NCI-H82 (cell line): Measurements from ENCODE around the gene RAD51B.

Source experiments
- DNase-seq: peaks from one replicate; lab custom pipeline; 2025; lab: John Stamatoyannopoulos, UW

RAD51B gene

GRCh38 chr14:68147303-68147702, 327.7 kb downstream of the RAD51B start:
- peak; percentile 72 for DNase-seq

GRCh38 chr14:68148276-68148675, 328.7 kb downstream of the RAD51B start:
- DNase-seq, result no peak

DNA sequence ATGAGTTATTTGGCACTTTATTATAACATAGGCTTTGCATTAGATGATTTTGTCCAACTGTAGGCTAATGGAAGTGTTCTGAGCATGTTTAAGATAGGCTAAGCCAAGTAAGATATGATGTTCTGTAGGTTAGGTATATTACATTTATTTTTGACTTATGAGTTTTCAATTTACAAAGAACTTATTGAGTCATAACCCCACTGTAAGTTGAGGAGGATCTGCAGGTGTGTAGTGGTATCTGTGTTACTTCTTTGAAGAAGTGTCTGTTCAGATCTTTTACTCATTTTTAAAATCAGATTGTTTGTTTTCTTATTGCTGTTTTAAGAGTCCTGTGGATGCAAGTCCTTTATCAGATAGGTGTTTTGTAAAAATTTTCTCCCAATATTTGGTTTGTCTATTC, 329.2 kb downstream of the RAD51B start:
- no peak for DNase-seq

- DNase-seq, result no peak
Observed at GRCh38 chr14:68153275-68153674, 333.7 kb downstream of the RAD51B start.

GRCh38 chr14:68154275-68154674, 334.7 kb downstream of the RAD51B start:
- no peak for DNase-seq

DNA sequence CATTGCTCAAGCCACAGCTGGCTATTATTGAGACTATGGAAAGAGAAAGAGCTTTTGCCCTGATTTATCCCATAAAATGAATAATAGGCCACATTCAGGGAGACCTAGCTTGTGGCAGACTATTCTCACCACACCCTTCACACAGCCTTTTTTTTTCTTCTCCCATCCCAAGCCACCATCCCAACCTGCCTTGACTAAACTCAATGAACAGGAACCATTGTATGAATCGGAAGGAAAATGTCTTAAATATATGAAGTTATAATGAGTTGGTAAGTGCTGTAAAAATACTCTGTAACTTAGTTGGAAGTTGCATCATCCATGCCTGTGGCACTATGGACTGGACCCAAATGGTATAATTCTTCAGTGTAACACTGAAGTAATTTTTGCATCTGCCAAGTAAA, 338.4 kb downstream of the RAD51B start:
- DNase-seq, result no peak

- no peak for DNase-seq
Observed at GRCh38 chr14:68158640-68159039, 339.1 kb downstream of the RAD51B start.

DNA sequence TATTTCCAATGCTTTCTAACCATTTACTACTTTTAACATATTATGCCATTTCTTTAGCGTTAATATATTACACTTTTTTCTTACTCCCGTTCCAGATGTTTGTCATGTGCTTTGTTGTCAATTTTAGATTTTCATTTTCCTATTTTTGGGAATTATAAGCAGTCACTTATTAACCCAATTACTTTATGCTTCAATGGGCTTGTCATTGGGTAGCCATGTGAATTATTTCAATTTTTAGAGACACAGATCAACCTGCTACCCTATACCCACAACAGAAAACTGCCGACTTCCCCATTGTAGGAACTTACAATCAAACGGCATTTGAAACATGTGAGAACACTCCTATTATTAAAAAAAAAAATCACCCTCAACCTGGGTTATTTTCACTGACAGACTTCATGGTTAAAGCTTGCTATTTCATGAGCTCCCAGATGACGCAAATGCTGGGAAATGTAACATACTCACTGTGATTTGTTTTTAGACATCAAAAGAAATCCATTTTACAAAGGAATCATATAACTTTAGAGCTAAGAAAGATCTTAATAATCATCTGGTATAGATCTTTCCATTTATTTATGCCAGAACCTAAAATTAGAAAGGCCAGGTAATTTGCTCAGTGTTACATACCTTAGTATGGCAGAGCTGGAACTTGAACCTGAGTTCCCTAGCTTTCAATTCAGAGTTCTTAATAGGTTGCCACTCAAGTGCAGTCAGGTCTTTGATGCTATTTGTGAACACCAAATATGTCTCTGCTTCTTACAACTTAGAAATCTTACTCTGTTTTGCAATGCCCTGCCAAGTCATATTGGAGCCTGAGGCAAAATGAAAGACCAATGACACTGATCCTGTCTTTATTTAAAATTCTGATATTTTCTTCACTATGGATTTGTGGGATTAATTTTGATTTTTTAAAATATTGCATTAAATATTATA, 340.4 kb downstream of the RAD51B start:
- DNase-seq, result peak; percentile 19

DNA sequence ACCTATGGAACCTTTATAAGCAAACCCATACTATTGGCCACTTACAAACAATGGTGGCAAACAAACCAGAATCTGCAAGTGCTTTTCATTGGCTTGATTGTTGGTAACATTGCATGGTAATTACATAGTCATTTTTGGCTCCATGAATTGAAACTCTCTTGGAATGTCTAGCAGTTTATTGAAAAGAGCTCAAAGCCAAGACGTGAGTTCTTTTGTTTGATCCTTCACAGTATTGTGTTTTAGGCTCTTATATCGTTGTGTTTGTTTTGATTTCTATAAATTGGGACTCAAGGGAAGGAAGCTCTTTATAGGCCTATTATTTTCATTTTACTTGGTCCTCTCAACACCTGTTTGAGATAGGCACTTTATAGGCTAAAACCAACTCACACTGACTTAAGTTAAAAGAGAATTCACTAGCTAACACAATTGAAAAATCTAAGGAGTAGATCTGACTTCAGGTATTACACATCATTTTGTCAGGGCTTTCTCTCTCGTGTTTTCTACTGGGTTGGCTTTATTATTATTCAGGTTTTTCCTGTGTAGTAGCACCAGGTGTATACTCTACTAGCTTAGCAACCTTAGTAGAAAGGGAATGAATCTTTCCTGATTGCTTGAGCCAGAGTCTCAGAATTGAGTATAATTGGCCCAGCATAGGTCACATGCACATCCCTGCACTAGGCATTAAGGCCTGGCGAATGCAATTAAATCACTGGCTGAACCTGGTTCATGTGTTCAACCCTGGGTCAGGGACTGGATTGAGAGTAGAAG, 341.4 kb downstream of the RAD51B start:
- peak; percentile 46 for DNase-seq

- DNase-seq, result no peak
Observed at GRCh38 chr14:68162887-68163286, 343.3 kb downstream of the RAD51B start.

DNA sequence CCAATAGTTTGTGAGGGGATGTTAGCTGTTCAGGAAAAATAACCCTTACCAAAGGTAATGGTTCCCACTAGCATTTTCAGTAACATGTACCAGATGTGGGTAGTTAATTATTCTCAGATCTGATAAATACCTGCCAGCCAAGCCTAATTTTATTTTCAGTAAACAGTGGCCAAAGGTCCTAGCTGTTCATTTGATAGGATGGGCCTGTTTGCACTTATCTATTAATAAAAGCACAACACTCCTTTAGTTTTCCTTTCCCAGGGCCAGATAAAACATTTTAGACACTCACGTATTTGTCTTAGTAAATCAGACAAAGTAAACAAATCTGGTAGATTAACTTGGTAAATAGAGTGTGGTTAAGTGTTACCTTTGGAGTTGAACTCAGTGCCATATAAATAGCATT, 345.1 kb downstream of the RAD51B start:
- no peak for DNase-seq

GRCh38 chr14:68165274-68165843, 345.8 kb downstream of the RAD51B start:
- DNase-seq, result no peak

GRCh38 chr14:68166731-68167382, 347.3 kb downstream of the RAD51B start:
- DNase-seq, result no peak

GRCh38 chr14:68167383-68168087, 348.0 kb downstream of the RAD51B start:
- no peak for DNase-seq

GRCh38 chr14:68168460-68169109, 349.0 kb downstream of the RAD51B start:
- peak; percentile 30 for DNase-seq

DNA sequence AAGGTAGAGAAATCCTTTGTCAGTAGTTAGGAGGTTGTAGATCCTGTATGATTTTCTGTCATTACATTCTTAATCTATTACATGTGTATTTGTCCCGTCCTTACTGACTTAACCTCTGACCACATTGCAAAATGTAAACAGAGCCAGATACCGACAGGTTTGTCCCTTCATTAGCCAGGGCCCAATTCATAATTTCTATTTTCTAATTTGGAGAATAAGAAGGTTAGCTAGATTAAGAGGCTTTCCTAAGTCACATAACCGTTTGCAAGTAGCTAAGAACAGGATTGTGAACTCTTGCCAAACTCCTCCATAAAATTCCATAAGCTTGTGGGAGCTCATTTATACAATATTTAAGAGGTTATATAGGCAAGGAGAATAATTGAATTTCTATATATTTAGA, 352.6 kb downstream of the RAD51B start:
- DNase-seq, result no peak

- DNase-seq, result peak; percentile 58
Observed at GRCh38 chr14:68172627-68173026, 353.0 kb downstream of the RAD51B start.

DNA sequence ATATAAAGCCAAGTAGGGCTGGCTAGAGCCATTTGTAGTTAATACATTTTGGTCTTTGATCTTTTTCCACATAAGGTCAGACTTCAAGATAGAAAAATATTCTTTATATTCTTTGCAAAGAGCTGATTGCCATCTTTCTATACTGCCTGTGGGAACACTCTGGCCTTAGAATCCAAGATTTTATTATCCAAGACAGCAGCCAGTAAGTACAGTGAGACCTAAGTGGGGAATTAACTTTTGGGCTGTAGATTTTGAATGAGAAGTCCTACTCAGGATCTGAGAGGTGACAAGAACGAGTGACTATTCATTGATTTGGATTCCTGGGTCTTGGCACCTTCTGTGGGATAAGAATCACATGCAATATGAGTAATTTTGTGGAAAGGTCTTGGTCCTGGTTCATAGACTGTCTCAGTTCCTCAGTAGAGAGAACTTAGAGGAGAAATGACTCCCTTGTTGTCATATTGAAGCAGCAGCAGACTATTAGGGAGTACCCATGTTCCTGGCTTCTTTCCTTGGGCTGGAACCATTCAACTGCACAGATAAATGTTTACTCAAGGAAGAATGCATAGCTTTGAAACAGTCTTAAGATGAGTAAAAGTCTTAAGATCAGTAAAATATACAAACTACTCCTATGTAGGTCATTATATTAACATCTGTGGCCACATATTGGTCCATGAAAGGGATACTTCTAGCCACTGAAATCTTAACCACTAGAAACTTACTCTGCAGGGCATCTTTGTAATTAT, 353.8 kb downstream of the RAD51B start:
- no peak for DNase-seq

- peak; percentile 23 for DNase-seq
Observed at GRCh38 chr14:68174446-68174845, 354.9 kb downstream of the RAD51B start.

GRCh38 chr14:68176687-68177086, 357.1 kb downstream of the RAD51B start:
- DNase-seq, result no peak
